Lower lobe of right lung (tissue), 2 donors: Measurements from ENCODE around the gene RXRG. TPM values are rescaled to one million over a fixed set of nuclear protein-coding genes. Genes with fewer than 3 reads are reported as not detected.
A peak's percentile ranks its signal among the peaks of the same experiment; 100 is the strongest.

Experiments used
- ATAC-seq, 2 donors: fragments of 200-7000 bp; cut with Tn5 transposase; one replicate each; pipeline ENCODE4 v1.9.1; 2020 to 2022; ENCODE audit warnings: mild to moderate bottlenecking in 2 of 2, moderate library complexity in 2 of 2
- DNase-seq: peaks from one replicate; pipeline ENCODE4 v3.0.0-alpha.2; 2020
- H3K27ac ChIP-seq: fragments of 200-600 bp; one replicate; pipeline ENCODE4 v1.8.0; 2022
- H3K27me3 ChIP-seq: fragments of 200-600 bp; one replicate; pipeline ENCODE4 v1.8.0; 2022; ENCODE audit warnings: low read depth
- H3K36me3 ChIP-seq: fragments of 200-600 bp; one replicate; pipeline ENCODE4 v1.8.0; 2022; ENCODE audit warnings: mild to moderate bottlenecking
- H3K4me1 ChIP-seq: fragments of 200-600 bp; one replicate; pipeline ENCODE4 v1.8.0; 2022
- H3K4me3 ChIP-seq: fragments of 200-600 bp; one replicate; pipeline ENCODE4 v1.8.0; 2022; ENCODE audit warnings: mild to moderate bottlenecking
- H3K9me3 ChIP-seq: fragments of 200-600 bp; one replicate; pipeline ENCODE4 v1.8.0; 2022
- intact Hi-C: fragments of 100-400 bp; cut with DNase I; formaldehyde crosslinking; loops from one replicate; pipeline ENCODE4 v1.11.0; 2022
- total RNA-seq: library from RNA; stranded (reverse); fragmentation: NEBNext Ultra II Directional; extraction: Animal tissue kit (Norgen Biotek cat#: 25700); gene quantifications from one replicate; pipeline ENCODE4 v1.2.1, GENCODE V29; 2021
- TF ChIP-seq, protein P1 (sequence below): fragments of 200-600 bp; IDR thresholded peaks from one replicate; pipeline ENCODE4 v1.8.0; 2022; ENCODE audit warnings: antibody characterized with exemption, mild to moderate bottlenecking
- donor health status: DM: no; HTN: yes; CAD: no; lungs with severe emphysema.

RXRG gene
- total RNA-seq, 1 donor from 2014 or later: 8.4 TPM

DNA sequence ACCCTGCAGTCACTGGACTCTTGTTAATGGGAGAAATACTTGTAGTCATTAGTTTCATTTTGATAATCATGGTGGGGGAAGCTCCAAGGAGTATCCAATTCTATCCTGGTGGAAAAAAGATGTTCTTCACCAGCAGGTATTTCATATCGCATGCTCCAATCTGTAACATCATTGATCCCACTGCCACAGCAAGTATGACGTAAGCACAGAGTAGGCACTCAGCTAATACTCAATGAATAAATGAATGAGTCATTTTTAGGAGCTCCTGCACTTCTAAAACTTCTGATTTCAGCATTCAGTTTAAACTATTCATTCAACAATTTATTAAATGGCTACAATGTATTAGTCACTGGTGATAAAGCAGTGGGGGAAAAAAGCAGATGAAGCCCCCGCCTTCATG is 30.3 kb downstream of the RXRG start:
- no peaks in the 10 kb centered on the region for H3K27me3 ChIP-seq
- no peaks in the 10 kb centered on the region for H3K4me1 ChIP-seq
- DNase-seq: no peak
- intact Hi-C loops: no loop called here
- H3K36me3 ChIP-seq: no peaks in the 10 kb centered on the region
- no peak overlapping the region for H3K27ac ChIP-seq
- H3K9me3 ChIP-seq: no peaks in the 10 kb centered on the region
- no peak overlapping the region for H3K4me3 ChIP-seq
- ATAC-seq: no peak
- TF ChIP-seq, protein P1, sequence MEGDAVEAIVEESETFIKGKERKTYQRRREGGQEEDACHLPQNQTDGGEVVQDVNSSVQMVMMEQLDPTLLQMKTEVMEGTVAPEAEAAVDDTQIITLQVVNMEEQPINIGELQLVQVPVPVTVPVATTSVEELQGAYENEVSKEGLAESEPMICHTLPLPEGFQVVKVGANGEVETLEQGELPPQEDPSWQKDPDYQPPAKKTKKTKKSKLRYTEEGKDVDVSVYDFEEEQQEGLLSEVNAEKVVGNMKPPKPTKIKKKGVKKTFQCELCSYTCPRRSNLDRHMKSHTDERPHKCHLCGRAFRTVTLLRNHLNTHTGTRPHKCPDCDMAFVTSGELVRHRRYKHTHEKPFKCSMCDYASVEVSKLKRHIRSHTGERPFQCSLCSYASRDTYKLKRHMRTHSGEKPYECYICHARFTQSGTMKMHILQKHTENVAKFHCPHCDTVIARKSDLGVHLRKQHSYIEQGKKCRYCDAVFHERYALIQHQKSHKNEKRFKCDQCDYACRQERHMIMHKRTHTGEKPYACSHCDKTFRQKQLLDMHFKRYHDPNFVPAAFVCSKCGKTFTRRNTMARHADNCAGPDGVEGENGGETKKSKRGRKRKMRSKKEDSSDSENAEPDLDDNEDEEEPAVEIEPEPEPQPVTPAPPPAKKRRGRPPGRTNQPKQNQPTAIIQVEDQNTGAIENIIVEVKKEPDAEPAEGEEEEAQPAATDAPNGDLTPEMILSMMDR: no peak

DNA sequence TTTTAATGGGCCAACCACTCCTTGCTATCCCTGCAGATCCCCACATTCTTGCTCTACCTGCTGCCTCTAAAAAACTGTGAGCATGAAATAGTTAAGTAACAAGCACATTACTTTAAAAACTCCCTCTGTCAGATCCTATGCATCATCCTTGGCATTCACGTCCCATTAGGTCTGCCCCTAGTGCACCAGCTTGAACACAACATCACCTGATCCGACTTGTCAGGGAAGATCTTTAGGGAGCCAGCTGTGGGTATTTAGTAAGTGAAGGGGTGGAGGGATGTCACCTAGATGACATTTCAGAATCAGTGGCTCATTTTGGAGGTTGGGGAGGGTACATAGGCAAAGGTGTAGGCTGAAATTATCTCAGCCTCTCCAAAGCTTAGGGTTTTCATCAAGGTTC is 33.5 kb downstream of the RXRG start:
- DNase-seq (no peak), ATAC-seq (no peak)
- TF ChIP-seq, protein P1: no peak
- intact Hi-C loops: no loop called here
- H3K9me3 ChIP-seq: no peaks in the 10 kb centered on the region
- H3K4me1 ChIP-seq: no peaks in the 10 kb centered on the region
- H3K4me3 ChIP-seq: no peak overlapping the region
- no peak overlapping the region for H3K27ac ChIP-seq
- H3K36me3 ChIP-seq: no peaks in the 10 kb centered on the region
- no peaks in the 10 kb centered on the region for H3K27me3 ChIP-seq

DNA sequence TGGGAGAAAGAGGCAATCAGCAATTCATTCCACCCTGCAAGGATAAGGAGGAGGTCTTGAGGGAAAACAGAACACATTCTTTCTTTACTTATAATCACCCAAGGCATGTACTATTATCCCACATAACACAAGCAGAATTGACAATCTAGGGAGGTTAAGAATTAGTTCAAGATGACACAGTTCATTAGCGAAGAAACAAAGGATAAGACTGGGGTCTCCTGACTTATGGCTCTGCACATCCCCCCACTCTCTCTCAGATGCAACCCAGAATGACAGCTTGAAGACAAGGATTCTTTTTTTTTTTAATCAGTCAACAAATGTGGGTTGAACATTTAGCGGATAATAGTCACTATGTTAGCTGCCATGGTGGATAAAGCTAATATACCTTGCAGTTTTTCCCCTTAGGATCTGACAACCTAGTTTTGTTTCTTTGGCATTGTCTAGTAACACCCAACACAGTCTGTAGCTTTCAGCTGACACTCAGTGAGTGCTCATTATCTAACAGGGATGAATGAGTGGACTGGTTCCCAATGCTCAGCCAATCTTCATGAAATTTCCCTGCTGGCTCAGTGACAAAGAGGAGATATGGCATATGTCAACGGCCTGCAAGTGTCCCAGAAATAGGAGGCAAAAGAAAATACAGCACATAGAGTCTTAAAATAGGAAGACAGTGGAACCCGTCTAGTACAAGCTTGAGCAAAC is 35.1 kb downstream of the RXRG start:
- DNase-seq (no peak), ATAC-seq (no peak)
- Histone ChIP-seq H3K9me3 (no peaks in the 10 kb centered on the region), H3K27me3 (no peaks in the 10 kb centered on the region), H3K36me3 (no peaks in the 10 kb centered on the region), H3K27ac (no peak overlapping the region), H3K4me3 (no peak overlapping the region), H3K4me1 (no peaks in the 10 kb centered on the region)
- intact Hi-C loops: loop anchor here (10.0 kb wide), 1 partner anchor 505 kb away; no protein-coding TSS in a partner anchor
- TF ChIP-seq, protein P1: no peak

DNA sequence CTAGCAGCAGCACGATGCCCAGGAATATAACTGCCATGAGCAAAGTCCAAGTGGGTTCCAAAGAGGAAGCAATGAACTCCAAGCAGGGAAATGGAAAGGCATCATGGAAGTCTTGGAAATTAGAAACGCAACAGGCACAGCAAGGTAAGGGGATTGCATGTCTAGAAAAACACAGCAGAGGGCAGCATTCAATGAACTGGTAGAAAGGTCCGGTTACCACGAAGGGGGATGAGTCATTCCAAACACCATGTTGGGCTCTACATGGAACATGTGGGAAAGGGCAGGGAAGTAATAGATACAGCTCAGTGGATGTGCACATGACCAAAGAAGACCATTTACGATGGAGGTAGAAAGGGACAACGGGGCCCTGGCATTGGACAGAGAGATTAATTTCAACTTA is 36.4 kb downstream of the RXRG start:
- intact Hi-C loops: loop anchor here (10.0 kb wide), 1 partner anchor 506 kb away; no protein-coding TSS in a partner anchor
- no peaks in the 10 kb centered on the region for H3K36me3 ChIP-seq
- no peaks in the 10 kb centered on the region for H3K27me3 ChIP-seq
- DNase-seq (no peak), ATAC-seq (peak; percentile 59 to 72)
- TF ChIP-seq, protein P1: peak; percentile 42
- no peaks in the 10 kb centered on the region for H3K4me1 ChIP-seq
- no peak overlapping the region for H3K27ac ChIP-seq
- H3K9me3 ChIP-seq: no peaks in the 10 kb centered on the region
- no peak overlapping the region for H3K4me3 ChIP-seq

DNA sequence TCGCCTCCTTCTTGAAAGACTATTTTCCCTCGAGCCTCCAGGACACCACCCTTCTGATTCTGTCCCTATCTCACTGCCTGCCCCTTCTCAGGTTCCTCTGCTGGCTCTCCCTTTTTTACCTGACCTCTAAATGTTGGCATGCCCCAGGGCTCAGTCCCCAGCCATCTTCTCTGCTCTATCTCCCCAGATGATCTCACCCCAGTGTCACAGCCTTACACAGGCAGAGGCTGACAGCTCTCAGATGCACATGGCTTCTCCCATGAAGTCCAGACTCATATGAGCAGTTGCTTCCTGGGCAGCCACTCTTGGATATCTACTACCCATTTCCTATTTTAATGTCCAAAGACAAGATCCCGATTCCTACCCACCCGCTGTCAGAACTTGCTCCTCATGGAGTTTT is 37.5 kb downstream of the RXRG start:
- Histone ChIP-seq H3K4me1 (no peaks in the 10 kb centered on the region), H3K27me3 (no peaks in the 10 kb centered on the region), H3K9me3 (no peaks in the 10 kb centered on the region), H3K36me3 (no peaks in the 10 kb centered on the region), H3K4me3 (no peak overlapping the region), H3K27ac (no peak overlapping the region)
- no peak for ATAC-seq
- intact Hi-C loops: loop anchor here (10.0 kb wide), 1 partner anchor 507 kb away; no protein-coding TSS in a partner anchor
- TF ChIP-seq, protein P1: no peak
- no peak for DNase-seq
